Liver (tissue), 2 donors: Measurements from ENCODE around the gene HECTD1.
"Not testable (repeated sequence)": the region's sequence is repeated elsewhere in the genome, so short reads cannot be mapped to it uniquely, and the experiment has no call there.

ENCODE experiments used
- CTCF ChIP-seq: fragments of 150-350 bp; IDR thresholded peaks from 2 replicates; pipeline ENCODE4 v1.5.1; 2017; ENCODE audit warnings: improper control_type of control experiment, low read depth, low read length; ENCODE audit not compliant: missing input control
- ZBTB33 ChIP-seq: IDR thresholded peaks from 2 replicates; pipeline ENCODE4 v1.6.1; 2016; ENCODE audit warnings: antibody characterized with exemption
- donor health status: healthy.

- not testable (repeated sequence) for TF ChIP-seq CTCF, ZBTB33
Measured at GRCh38 chr14:31231272-31231671, 23.7 kb upstream of the HECTD1 start.
